HFF-Myc (cell line): ENCODE measurements around the gene NR2F6.

Experiments
- DNase-seq: peaks from one replicate; pipeline ENCODE4 v3.0.0-alpha.2; 2011; ENCODE audit warnings: low read depth; ENCODE audit errors: extremely low read depth
- H3K4me3 ChIP-seq: replicated peaks from 2 replicates; pipeline ENCODE4 v1.5.1; 2011; ENCODE audit warnings: low read depth, mild to moderate bottlenecking, control low read depth, low read length
- CTCF ChIP-seq: IDR thresholded peaks from 2 replicates; pipeline ENCODE4 v1.5.1; 2012; ENCODE audit warnings: mild to moderate bottlenecking, low read depth, low read length, control low read depth; ENCODE audit errors: missing control alignments

The NR2F6 gene

GRCh38 chr19:17237747-17238706, 7.7 kb downstream of the NR2F6 start:
- no peak overlapping the region for H3K4me3 ChIP-seq
- no peak for DNase-seq
- no peak for TF ChIP-seq CTCF

GRCh38 chr19:17236811-17237543, 8.7 kb downstream of the NR2F6 start:
- H3K4me3 ChIP-seq: no peak overlapping the region
- DNase-seq: no peak
- no peak for TF ChIP-seq CTCF

GRCh38 chr19:17235971-17236777, 9.5 kb downstream of the NR2F6 start:
- H3K4me3 ChIP-seq: peak overlapping the region; percentile 82
- TF ChIP-seq CTCF: no peak
- no peak for DNase-seq

- H3K4me3 ChIP-seq: peak overlapping the region; percentile 82
- DNase-seq: no peak
- peak; percentile 17 for TF ChIP-seq CTCF
Observed at GRCh38 chr19:17235300-17235970, 10.3 kb downstream of the NR2F6 start.

- DNase-seq: no peak
- H3K4me3 ChIP-seq: peak overlapping the region; percentile 82
Observed at GRCh38 chr19:17234911-17235299, 10.8 kb downstream of the NR2F6 start.

More at GRCh38 chr19:17234911-17235299, 10.8 kb downstream of the NR2F6 start:
- no peak for TF ChIP-seq CTCF
